NCI-H2227 (cell line): ENCODE results near the gene ATF7.
"Not testable (repeated sequence)": the region's sequence is repeated elsewhere in the genome, so short reads cannot be mapped to it uniquely, and the experiment has no call there.

Source experiments
- DNase-seq: peaks from one replicate; lab custom pipeline; 2025; ENCODE audit not compliant: unreplicated experiment; lab: John Stamatoyannopoulos, UW

The ATF7 gene

GRCh38 chr12:53631721-53632120, 5.5 kb upstream of the ATF7 start:
- no peak for DNase-seq

GRCh38 chr12:53627919-53628318, 1.7 kb upstream of the ATF7 start:
- no peak for DNase-seq

DNA sequence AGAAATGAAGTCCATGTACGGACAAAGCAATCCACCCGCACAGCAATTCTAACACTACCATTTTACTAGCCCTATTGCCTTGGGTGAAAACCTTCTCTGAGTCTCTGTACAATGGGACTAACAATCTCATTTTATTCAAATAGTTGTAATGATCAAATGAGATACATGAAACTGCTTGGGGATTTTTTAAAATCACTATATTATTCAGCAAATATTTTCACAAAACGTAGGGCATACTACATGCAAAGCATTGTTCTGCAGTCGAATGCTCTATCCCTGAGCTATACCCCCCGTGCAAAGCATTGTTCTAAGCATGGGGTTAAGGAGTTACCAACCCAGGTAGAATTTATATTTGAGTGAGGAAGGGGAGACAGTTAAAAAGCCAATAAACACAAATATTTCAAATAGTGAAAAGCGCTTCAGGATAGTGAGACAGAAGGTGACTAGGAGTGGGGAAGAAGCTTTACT, 554 bp upstream of the ATF7 start:
- no peak for DNase-seq

DNA sequence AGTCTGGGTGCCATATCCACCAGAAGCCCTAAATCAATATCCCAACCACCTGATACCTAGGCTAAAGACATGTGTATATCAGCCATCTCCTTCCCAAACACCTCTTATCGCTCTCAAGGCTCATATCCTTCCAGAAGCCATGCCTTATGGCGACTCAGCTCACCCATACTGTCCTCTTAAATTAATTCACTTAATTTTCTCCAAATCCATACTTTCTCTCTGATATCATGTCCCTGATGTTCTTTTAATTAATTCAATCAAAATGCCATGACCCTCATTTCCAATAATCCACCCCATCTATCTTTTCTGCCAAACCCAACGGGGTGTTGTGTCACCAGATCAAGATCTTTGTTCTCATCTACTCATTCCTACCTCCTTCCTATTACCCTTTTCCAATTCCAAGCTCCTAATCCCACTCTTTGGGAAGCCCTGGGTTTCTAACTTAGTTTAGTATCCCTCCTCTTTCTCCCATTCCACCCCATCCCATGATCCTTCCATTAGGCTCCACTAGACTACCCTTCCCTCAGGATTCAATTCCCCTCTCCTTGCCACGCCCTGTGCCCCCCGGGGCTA, 723 bp downstream of the ATF7 start:
- DNase-seq: no peak

- DNase-seq: no peak
Measured at GRCh38 chr12:53624956-53625355, 1.2 kb downstream of the ATF7 start.

- DNase-seq: no peak
Measured at GRCh38 chr12:53624458-53624857, 1.7 kb downstream of the ATF7 start.

GRCh38 chr12:53623548-53624385, 2.4 kb downstream of the ATF7 start:
- no peak for DNase-seq

DNA sequence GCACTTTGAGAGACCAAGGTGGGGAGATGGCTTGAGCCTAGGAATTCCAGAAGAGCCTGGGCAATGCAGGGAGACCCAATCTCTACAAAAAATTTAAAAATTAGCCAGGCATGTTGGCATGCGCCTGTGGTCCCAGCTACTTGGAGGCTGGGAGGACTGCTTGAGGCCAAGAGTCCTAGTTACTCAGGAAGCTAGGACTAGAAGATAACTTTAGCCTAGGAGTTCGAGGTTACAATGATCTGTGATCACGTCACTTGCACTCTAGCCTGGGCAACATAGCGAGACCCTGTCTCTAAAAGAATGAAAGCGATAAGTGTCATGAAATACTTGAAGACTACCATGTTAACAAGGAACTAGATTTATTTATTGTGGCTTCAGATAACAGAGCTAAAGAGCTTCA, 3.5 kb downstream of the ATF7 start:
- no peak for DNase-seq

GRCh38 chr12:53618275-53618674, 7.9 kb downstream of the ATF7 start:
- no peak for DNase-seq

DNA sequence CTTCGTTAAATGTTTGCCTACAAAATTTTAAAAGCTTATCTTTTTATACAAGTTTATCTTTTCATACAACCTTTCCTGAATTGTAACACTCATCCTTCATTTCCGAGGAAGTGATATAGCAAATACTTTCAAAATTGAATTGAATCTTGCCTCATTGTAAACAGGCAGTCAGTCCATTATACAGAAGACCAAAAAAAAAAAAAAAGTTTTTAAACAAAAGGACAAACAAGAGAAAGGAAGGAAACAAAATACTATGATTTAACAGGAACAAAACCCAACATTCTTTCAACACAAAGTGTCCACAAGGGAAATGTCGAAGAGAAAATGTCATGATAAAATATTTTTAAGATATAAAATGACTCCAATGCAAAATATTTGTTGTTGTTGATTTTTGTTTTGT, 8.5 kb downstream of the ATF7 start:
- DNase-seq: no peak

- no peak for DNase-seq
Measured at GRCh38 chr12:53616950-53617349, 9.2 kb downstream of the ATF7 start.

GRCh38 chr12:53613821-53614220, 12.4 kb downstream of the ATF7 start:
- DNase-seq: no peak

- DNase-seq: no peak
Measured at GRCh38 chr12:53612978-53613377, 13.2 kb downstream of the ATF7 start.

- no peak for DNase-seq
Measured at GRCh38 chr12:53611304-53611703, 14.9 kb downstream of the ATF7 start.

DNA sequence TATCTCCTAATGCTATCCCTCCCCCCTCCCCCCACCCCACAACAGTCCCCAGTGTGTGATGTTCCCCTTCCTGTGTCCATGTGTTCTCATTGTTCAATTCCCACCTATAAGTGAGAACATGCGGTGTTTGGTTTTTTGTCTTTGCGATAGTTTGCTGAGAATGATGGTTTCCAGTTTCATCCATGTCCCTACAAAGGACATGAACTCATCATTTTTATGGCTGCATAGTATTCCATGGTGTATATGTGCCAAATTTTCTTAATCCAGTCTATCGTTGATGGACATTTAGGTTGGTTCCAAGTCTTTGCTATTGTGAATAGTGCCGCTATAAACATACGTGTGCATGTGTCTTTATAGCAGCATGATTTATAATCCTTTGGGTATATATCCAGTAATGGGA, 19.5 kb downstream of the ATF7 start:
- DNase-seq: not testable (repeated sequence)

DNA sequence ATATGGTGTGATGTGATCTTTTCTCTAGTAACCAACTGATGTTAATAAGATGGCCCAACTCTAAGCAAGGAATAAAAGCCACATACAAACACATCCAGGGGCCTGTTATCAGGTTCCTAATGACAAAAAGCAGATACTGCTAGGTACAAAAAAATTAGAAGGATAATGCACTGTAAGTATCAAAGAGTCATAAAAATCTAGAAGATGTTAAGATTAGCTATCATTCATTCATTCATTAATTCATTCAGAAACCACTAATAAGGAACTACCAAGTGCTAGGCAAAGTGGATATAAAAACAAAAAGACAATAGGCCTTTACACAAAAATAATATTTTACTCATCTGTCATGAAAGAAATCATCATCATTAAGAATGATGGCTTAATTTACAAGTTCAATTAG, 21.6 kb downstream of the ATF7 start:
- no peak for DNase-seq

DNA sequence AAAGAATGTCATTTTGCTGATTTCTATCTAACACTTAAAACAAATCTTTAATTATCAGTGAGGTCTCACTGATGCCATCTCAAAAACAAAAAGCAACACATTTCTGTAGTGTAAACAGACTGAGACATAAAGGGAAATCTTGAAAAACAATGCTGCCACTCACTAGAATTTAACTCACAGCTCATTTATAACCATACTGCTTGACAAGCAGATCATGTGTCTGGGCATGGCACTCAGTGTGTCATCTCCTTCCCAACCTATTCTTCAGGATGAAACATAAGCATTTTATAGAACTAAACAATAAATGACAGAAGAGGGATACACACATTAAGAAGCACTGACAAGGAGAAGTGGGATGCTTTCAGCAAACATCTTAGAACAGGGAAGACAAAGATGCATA, 22.4 kb downstream of the ATF7 start:
- DNase-seq: no peak

- no peak for DNase-seq
Measured at GRCh38 chr12:53603196-53603595, 23.0 kb downstream of the ATF7 start.

DNA sequence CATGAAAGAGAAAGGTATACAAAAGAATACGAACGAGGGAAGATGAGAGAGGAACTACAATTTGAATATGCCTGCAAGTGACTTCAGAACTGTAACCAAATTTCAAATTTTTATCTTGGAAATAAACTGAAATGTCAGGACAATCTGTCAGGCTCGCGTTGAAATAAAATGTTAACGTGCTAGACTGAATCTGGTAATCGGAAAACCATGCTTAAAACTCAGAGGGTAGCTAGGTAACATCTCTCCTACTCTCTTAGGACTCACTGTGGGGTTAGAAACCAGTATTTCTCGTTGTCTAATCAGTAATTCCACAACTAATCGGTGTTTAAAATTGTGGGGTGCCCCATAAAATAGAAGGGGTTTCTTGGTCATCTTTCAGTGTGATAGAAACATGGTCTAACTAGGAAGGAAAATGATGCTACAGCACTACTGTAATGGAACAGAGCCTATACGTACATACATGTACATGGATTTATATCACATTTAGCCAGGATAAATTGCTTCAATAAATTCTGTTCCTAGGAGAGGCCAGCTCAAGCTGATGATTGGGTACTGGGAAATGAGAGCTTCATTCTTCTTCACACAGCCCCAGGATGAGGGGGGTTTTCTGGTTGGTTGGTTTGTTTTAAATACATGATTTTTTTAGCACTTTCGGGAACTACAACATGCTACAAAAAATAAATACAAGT, 23.9 kb downstream of the ATF7 start:
- DNase-seq: no peak

- DNase-seq: no peak
Measured at GRCh38 chr12:53601296-53601847, 24.8 kb downstream of the ATF7 start.

DNA sequence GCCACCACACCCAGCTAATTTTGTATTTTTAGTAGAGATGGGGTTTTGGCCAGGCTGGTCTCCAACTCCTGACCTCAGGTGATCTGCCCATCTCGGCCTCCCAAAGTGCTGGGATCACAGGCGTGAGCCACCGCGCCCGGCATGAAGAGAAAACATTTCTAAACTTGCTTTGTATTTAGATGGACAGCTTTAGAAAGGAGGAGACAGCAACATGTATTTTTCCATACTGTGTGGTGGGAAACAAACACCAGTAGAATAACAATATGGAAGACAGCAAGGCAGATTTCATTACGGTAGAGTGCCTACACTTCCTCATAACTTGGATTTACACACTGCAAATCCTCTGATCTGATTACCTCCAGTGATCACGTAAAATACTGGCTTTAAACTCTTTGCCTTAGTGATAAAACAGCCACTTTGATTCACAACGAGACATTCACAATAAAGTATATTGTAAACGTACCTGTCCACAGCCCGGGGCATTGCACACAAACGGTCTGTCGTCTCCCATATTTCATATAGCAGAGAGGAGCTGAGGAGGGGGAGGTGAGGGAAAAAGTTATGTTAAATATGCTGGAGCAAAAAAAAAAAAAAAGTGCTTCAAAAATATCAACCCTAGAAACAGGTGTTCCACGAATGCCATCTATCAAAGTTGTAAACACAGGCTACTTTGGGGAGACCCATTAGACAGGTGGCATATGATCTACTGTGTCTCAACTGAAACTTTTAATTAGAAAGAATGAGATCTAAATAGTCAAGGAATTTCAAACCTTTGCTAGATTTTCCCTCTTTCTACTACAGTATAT, 25.5 kb downstream of the ATF7 start:
- DNase-seq: no peak
